Stimulated activated CD4-positive, alpha-beta T cell treated with anti-CD3 and anti-CD28 coated beads, TNF-alpha, amount 100 ng/mL, for 48 hours (primary cell): ENCODE data around the gene ZRANB1.
A peak's percentile ranks its signal among the peaks of the same experiment; 100 is the strongest.
"Not testable (repeated sequence)": the region's sequence is repeated elsewhere in the genome, so short reads cannot be mapped to it uniquely, and the experiment has no call there.

Experiments
- DNase-seq, 3 donors: peaks; one replicate each; pipeline ENCODE4 v3.0.0-alpha.2; 2020; ENCODE audit warnings: low read depth in 3 of 3

The ZRANB1 gene

DNA sequence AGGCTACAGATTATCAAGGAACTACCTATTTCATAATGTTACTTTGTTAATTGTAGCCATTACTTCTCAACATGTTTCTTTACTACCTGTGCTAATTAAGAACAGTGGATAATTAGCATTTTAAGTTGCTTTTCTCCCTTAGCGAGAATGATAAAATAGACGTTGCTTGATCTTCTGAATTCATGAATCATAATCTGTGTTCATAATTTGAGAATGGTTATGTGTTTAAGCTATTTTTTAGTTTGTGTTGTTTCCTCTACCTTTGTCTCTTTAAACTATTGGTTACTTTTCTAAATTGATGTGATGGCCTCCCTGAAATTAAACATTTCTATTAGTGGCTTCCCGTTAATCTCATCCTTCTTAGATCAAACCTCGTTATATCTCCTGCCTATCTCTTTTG, at the start of gene ZRANB1:
TSS of gene ZRANB1 (plus strand) at position 301 of the 400 bp plus-strand sequence. CDS start 371 bp downstream, outside the sequence.
- no peak for DNase-seq

DNA sequence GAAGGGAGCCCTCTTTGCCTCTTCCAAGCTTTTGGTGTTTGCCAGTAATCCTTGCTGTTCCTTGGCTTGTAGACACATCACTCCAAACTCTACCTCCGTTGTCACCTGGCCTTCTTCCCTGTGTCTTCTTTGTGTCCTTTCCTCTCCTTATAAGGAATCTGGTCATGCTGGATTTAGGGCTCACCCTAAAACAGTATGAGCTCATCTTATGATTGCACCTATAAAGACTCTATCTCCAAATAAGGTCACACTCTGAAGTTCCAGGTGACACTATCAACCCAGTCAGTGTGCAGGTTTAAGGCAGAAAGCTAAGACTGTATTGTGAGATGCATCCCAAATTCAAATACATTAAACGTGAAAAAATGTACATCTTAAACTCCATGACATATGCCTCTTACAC, 49.0 kb upstream of the ZRANB1 start:
- DNase-seq, result no peak

DNA sequence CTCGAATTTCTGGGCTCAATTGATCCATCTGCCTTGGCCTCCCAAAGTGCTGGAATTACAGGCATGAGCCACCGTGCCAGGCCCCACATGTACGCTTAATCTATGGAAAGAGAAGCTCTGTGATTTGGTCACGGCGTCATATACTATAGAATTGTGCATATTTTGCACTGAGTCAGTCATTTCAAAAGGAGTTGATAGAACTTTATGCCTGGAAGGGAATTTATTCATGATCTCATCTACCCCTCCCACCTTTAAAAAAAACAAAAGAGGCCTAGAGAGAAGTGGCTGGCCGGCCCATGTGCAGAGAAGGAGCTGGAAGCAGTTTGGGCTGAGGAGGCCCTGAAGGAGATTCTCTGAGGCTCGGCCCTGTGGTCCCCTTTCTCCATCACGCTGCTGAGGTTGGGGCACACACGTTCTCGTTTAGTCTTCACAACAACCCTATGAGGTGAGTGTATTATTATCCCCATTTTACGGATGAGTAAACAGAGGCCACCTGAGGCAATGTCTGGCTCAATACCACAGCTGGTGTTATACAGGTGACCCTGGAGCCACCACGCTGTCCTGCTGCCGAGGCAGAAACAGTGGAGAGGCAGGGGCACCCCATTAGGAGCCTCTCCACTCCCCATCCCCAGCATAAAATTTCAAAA, 47.2 kb upstream of the ZRANB1 start:
- no peak for DNase-seq

DNA sequence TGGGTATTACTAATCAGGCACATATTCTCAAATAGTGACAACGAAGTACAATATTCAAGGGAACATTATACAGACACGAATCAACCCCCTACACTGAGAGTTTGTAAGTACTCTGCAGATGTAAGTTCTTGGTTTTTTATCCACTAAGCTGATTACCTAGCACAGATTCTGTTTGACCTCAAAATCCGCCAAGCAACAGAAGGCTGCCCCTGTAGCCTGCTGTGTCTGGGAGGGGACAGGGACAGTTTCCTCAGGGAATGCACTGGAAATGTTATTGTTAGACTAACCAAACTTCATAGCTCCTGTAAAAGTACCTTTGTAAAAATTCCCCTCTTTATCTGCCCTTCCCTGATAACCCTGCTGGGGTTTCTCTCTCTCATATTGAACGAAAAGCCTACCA, 45.2 kb upstream of the ZRANB1 start:
- no peak for DNase-seq

DNA sequence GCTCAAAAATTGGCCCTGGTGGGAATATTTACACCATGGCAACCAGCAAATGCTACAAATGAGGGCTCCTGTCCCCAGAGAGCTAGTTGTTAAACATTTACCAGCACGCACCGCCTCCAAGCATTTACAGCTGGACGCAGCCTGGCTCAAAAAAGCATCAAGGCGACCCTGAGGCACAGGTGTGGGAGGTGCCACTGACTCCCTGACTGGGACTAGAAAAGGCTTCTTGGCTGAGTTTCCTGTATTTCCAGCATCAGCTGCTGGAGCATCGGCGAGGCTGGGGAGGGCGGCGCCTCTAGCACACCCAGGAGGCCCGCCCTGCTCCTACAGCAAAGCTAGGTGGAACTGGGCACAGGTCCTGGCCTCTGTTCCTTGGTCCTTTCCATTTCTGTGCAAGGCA, 43.5 kb upstream of the ZRANB1 start:
- no peak for DNase-seq

- no peak for DNase-seq
Measured at GRCh38 chr10:124899151-124899550, 42.8 kb upstream of the ZRANB1 start.

DNA sequence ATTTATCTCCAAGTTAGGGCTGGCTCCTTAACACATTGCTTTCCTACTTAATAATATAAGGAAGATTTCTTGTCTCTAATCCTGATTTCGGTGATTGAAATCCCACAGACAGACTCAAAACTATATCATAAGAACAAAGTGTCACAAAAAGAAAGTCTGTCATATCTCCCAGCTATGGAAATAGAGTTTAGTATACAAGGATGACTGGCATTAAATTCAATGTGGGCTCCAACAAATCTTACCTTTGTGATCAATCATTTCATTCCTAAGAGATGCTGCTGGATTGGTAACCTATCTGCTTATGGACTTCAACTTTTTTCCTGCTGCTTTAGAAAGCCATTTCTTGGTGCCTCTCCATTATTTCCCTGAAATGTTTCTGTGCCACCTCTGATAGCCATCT, 39.5 kb upstream of the ZRANB1 start:
- no peak for DNase-seq

DNA sequence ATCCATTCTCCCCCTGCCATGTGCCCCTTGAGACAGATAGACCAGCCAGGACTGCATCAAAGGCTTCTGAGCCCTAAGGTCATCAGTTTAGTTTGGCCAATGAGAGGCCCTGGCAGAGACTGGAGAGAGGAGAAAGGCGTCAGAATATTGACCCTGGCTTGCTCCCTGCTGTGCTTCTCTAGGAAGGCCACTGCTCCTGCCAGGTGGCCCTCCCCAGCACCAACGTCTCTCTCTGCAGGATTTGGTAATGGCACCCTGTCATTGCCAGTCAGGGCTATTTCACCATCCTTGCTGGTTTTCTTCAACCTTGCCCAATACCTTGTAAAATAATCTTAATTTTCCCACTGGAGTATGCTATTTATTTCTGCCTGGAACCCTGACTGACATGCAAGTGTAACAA, 38.8 kb upstream of the ZRANB1 start:
- DNase-seq, result no peak

- DNase-seq, result no peak
Measured at GRCh38 chr10:124904796-124905195, 37.1 kb upstream of the ZRANB1 start.

- no peak for DNase-seq
Measured at GRCh38 chr10:124906551-124907001, 35.3 kb upstream of the ZRANB1 start.

DNA sequence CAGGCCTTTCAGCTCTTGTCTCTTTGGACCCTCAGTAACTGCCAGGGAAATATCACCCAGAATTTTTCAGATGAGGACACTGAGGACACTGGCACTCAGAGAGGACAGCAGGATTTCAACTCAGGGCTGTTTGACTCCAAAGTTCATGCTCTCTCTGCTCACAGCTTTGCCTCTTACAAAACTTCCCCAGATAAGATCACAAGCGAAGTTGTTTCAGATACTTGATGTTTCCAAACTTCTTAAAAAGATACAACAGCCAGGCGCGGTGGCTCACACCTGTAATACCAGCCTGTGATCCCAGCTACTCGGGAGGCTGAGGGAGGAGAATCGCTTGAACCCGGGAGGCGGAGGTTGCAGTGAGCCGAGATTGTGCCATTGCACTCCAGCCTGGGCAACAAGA, 32.4 kb upstream of the ZRANB1 start:
- DNase-seq, result no peak

GRCh38 chr10:124911124-124912067, 30.5 kb upstream of the ZRANB1 start:
- DNase-seq, result no peak

DNA sequence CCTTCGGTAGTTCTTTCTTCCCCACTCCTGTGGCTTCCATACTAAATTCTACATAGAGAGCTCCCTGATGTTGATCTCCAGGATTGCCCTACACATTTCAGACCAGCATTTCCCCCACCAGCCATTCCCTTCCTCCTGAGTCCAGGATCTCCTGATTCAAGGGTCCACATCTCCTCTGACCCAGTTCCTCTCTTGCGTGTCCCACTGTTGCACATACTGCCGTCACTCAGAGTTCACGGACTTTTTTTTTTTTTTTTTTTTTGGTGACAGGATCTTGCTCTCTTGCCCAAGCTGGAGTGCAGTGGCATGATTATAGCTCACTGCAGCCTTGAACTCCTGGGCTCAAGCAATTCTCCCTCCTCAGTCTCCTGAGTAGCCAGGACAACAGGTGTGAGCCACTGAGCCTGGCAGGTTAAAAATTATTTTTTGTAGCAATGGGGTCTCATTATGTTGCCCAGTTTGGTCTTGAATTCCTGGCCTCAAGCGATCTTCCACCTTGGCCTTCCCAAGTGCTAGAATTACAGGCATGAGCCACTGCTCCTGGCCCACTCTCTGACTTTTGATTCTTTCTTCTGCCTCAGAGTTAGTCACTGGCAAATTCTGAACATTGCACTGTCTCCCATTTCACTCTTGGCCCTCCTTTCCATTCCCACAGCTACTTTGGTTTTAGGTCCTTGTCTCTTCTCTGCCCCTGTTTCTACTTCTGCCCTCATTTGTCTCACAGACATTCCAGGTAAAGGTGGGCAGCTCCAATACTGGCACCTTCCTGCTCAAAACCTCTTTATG, 29.6 kb upstream of the ZRANB1 start:
- DNase-seq, result no peak

- DNase-seq, result no peak
Measured at GRCh38 chr10:124913167-124913566, 28.8 kb upstream of the ZRANB1 start.

- DNase-seq, result not testable (repeated sequence)
Measured at GRCh38 chr10:124914398-124914797, 27.5 kb upstream of the ZRANB1 start.

DNA sequence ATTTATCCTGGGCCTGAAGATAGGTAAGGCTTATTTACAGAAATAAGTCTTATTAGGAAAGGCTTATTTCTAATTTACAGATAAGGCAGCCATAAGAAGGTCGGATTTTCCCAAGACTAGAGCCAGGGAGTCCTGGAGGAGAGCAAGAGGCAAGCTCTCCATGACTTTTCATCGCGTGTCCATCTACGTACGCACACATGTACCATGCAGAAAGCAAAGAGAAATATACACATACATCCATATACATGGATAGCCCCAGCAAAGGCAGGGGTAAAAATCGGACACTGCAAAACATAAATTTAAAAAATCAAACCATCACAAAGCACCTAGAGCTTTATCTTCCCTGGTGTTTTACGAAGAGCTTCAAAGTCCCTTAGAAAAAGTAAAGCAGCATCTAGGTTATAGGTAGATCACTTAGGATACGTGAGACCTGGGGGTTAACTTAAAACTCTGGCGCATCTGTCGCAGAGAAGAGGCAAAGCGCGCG, 25.8 kb upstream of the ZRANB1 start:
- DNase-seq, result no peak

DNA sequence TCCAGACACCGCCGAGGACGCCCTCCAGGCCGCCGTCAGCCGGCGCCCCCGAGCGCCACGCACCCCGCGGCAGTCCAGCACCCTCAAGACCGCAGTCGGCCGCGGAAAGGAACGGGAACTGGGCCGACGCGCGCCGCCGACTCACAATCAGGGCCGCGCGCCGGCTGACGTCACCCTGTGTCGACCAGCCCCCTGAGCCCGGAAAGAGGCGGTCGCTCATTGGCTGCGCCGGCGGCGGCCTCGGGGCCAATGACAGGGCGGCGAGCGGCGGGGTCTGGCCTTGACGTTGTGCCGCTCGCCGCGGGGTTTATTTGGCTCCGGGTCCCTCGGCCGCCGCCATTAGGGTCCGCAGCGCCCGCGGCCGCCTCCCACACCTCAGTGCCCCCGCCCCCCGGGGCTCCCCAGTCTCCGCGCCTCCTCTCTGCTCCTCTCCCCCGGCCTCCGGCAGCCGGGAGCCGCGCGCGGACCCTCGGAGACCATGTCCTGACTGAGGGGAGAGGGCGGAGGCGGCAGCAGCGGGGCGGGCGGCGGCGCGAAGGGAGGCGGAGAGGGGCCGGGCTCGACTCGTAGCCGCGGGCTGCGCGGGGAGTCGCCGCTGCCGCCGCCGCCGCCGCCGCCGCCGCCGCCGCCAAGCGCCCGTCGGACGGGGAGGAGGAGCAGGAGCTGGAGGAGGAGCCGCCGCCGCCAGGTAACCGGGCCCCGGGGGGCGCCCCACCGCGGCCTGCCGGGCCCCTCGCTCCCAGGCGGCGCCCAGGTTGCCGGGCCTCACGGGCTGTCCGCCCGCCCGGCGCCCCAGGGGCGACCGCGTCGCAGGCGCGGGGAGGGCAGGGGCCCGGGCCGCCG, 25.1 kb upstream of the ZRANB1 start:
- peak; percentile 92 to 95 (median 94) for DNase-seq

- DNase-seq, result peak in 2 of 3 donors; percentile 4 to 22
Measured at GRCh38 chr10:124917428-124918190, 24.3 kb upstream of the ZRANB1 start.

GRCh38 chr10:124918191-124918830, 23.6 kb upstream of the ZRANB1 start:
- DNase-seq, result no peak

DNA sequence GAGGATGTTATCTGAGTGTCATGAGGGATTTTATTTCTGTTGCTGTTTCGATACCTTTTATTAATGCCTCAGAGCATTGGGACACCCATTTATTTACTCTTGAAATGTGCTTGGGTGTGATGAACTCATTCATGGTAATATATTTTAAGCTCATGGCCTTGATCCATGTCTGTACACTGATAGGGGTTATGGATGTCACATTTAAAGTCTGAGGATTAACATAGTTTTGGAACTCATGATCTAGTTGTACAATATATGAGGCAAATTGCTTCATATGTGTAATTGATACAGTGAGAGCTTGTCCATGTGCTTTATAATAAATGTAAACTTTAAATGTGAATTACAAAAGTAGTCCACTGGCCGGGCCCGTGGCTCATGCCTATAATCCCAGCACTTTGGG, 23.0 kb upstream of the ZRANB1 start:
- no peak for DNase-seq
